HEK293T (cell line): Measurements from ENCODE around the gene DTNB.

Experiments
- ARNT ChIP-seq: fragments of 450-650 bp; IDR thresholded peaks from 2 replicates; pipeline ENCODE4 v1.6.1; 2017; ENCODE audit warnings: mild to moderate bottlenecking
- BHLHE40 ChIP-seq: fragments of 450-650 bp; IDR thresholded peaks from 2 replicates; pipeline ENCODE4 v1.6.1; 2016; ENCODE audit warnings: mild to moderate bottlenecking, moderate library complexity, borderline replicate concordance
- ELF4 ChIP-seq: fragments of 450-650 bp; IDR thresholded peaks from 2 replicates; pipeline ENCODE4 v1.6.1; 2017; ENCODE audit warnings: antibody characterized with exemption
- FOXA1 ChIP-seq: fragments of 450-650 bp; IDR thresholded peaks from 2 replicates; pipeline ENCODE4 v1.6.1; 2016; ENCODE audit warnings: mild to moderate bottlenecking
- FOXK2 ChIP-seq: fragments of 450-650 bp; IDR thresholded peaks from 2 replicates; pipeline ENCODE4 v1.6.1; 2016; ENCODE audit warnings: mild to moderate bottlenecking
- FOXM1 ChIP-seq: fragments of 450-650 bp; IDR thresholded peaks from 2 replicates; pipeline ENCODE4 v1.6.1; 2017; ENCODE audit warnings: mild to moderate bottlenecking, borderline replicate concordance
- NFRKB ChIP-seq: fragments of 450-650 bp; IDR thresholded peaks from 2 replicates; pipeline ENCODE4 v1.6.1; 2016; ENCODE audit warnings: mild to moderate bottlenecking, moderate library complexity
- SP1 ChIP-seq: fragments of 450-650 bp; IDR thresholded peaks from 2 replicates; pipeline ENCODE4 v1.6.1; 2017
- SUZ12 ChIP-seq: fragments of 450-650 bp; IDR thresholded peaks from 2 replicates; pipeline ENCODE4 v1.6.1; 2016; ENCODE audit warnings: mild to moderate bottlenecking
- TARDBP ChIP-seq: fragments of 450-650 bp; IDR thresholded peaks from 2 replicates; pipeline ENCODE4 v1.6.1; 2016
- ZNF384 ChIP-seq: fragments of 450-650 bp; IDR thresholded peaks from 2 replicates; pipeline ENCODE4 v1.6.1; 2016

DNA sequence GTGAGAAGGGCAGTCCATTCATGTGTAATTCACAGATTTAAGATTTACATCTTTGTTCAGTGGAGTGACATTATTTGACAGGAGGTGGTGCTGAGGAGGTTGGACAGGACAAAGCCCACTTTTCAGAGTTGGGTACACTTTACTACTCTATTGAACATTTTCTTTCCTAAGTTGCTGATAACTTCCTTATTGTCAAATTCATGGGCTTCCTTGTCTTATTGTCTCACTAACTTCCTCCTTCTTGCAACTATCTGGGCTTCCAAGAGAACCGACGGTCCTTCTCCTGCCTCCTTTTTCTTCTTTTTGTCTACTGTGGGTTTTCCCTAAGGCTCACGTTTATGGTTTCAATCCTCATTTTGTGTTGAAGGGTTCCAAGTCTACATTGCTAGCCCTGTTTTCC, 263.9 kb downstream of the DTNB start:
- TF ChIP-seq TARDBP (no peak), SP1 (no peak), SUZ12 (no peak), NFRKB (no peak), FOXM1 (no peak), FOXA1 (no peak), ZNF384 (no peak), ARNT (no peak), FOXK2 (no peak), BHLHE40 (no peak), ELF4 (no peak)
